Erythroblast (primary cell): Measurements from ENCODE around the gene KBTBD4.

Experiments used
- GATA1 ChIP-seq: IDR thresholded peaks from 2 replicates; pipeline ENCODE4 v1.6.1; 2011; ENCODE audit warnings: low read depth, mild to moderate bottlenecking, control low read depth, low read length, moderate library complexity
- POLR2A ChIP-seq: IDR thresholded peaks from 2 replicates; pipeline ENCODE4 v1.6.1; 2011; ENCODE audit warnings: mild to moderate bottlenecking, low read length

DNA sequence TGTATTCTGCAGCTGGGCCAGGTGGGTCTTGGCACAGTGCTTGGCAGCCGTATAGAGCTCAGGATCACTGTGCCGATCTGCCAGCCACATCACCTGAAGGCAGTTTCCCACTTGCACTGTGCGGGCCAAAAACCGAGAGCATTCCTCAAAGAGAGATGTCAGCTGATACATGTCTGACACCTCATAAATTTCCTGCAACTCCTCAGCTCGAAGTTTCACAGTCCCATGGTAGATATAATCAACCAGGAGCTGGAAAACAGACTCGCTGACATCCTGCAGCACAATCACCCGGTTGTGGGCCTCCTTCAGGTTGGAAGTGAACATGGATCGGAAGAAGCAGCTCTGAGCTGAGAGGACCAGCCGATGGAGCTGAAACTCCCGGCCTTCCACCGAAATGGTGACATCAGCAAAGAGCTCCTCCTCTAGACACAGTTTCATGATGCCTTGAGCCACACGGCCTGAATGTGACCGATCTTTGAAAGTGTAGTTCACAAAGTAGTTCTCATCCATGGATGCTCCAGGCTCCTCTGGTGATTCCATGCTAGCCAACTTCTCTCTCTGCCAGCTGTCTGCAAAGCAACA, 1.2 kb downstream of the KBTBD4 start:
- TF ChIP-seq POLR2A: no peak
- no peak for TF ChIP-seq GATA1
